Astrocyte of the cerebellum (primary cell): ENCODE data around the gene OCA2.

ENCODE experiments used
- DNase-seq: peaks from one replicate; pipeline ENCODE4 v3.0.0-alpha.2; 2011; ENCODE audit warnings: low read depth
- H3K4me3 ChIP-seq: 2 replicates; pipeline ENCODE4 v1.5.1; 2011; ENCODE audit warnings: mild to moderate bottlenecking, low read depth, low read length, moderate library complexity
- CTCF ChIP-seq: IDR thresholded peaks from 2 replicates; pipeline ENCODE4 v1.5.1; 2012; ENCODE audit warnings: low read length, low read depth, moderate library complexity, mild to moderate bottlenecking; ENCODE audit errors: missing control alignments
- in situ Hi-C: cut with HindIII; loops from 2 replicates; pipeline ENCODE4 v1.10.0; 2017; ENCODE audit warnings: low sequenced_read_pairs

The OCA2 gene

GRCh38 chr15:27949089-27949488 is 150.0 kb downstream of the OCA2 start:
- TF ChIP-seq CTCF: no peak
- H3K4me3 ChIP-seq: no peak overlapping the region
- no peak for DNase-seq
- in situ Hi-C loops: no loop called here

- in situ Hi-C loops: no loop called here
- no peak overlapping the region for H3K4me3 ChIP-seq
- DNase-seq: no peak
- no peak for TF ChIP-seq CTCF
Observed at GRCh38 chr15:27939246-27939645, 159.9 kb downstream of the OCA2 start.

- no peak for DNase-seq
- in situ Hi-C loops: no loop called here
- no peak for TF ChIP-seq CTCF
- H3K4me3 ChIP-seq: no peak overlapping the region
Observed at GRCh38 chr15:27937851-27938250, 161.3 kb downstream of the OCA2 start.

- TF ChIP-seq CTCF: no peak
- in situ Hi-C loops: no loop called here
Observed at GRCh38 chr15:27936164-27936563, 163.0 kb downstream of the OCA2 start.

GRCh38 chr15:27935328-27935727 is 163.8 kb downstream of the OCA2 start:
- DNase-seq: no peak
- TF ChIP-seq CTCF: no peak
- no peak overlapping the region for H3K4me3 ChIP-seq
- in situ Hi-C loops: no loop called here

More at GRCh38 chr15:27936164-27936563, 163.0 kb downstream of the OCA2 start:
- H3K4me3 ChIP-seq: no peak overlapping the region
- no peak for DNase-seq

- DNase-seq: no peak
- no peak for TF ChIP-seq CTCF
- H3K4me3 ChIP-seq: no peak overlapping the region
- in situ Hi-C loops: no loop called here
Observed at GRCh38 chr15:27934782-27935181, 164.3 kb downstream of the OCA2 start.

GRCh38 chr15:27933562-27933961 is 165.6 kb downstream of the OCA2 start:
- DNase-seq: no peak
- in situ Hi-C loops: no loop called here
- TF ChIP-seq CTCF: no peak
- H3K4me3 ChIP-seq: no peak overlapping the region
